HG03108 (cell line): ENCODE data around the gene HACE1.
"Not testable (repeated sequence)": the region's sequence is repeated elsewhere in the genome, so short reads cannot be mapped to it uniquely, and the experiment has no call there.

ENCODE experiments used
- ATAC-seq: cut with Tn5 transposase; IDR thresholded peaks from one replicate; pipeline ENCODE4 v1.9.1; 2021; ENCODE audit warnings: moderate library complexity; ENCODE audit not compliant: unreplicated experiment

HACE1 gene

GRCh38 chr6:104750449-104750848 is 109.3 kb downstream of the HACE1 start:
- no peak for ATAC-seq

GRCh38 chr6:104739124-104739523 is 120.6 kb downstream of the HACE1 start:
- ATAC-seq = not testable (repeated sequence)

DNA sequence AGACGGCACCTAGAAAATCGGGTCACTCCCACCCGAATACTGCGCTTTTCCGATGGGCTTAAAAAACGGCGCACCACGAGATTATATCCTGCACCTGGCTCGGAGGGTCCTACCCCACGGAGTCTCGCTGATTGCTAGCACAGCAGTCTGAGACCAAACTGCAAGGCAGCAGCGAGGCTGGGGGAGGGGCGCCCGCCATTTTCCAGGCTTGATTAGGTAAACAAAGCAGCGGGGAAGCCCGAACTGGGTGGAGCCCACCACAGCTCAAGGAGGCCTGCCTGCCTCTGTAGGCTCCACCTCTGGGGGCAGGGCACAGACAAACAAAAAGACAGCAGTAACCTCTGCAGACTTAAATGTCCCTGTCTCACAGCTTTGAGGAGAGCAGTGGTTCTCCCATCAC is 122.2 kb downstream of the HACE1 start:
- ATAC-seq = not testable (repeated sequence)

DNA sequence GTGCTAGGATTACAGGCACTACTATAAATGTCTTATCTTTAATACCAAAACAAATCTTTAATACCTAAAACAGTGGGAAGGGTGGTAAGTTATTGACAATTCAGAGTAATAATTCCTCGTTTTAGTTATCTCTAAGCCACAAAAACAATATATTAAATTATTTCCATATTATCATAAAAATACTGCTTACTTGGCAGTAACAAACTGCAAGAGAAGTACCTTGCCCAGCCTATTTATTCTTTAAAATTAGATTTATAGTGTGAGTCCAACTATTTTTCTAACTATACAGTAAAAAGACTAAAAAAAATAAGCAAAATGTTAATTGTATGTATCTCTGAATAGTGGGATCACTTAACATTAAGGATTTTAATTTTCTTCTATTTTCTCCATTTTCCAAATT is 123.2 kb downstream of the HACE1 start:
- no peak for ATAC-seq

GRCh38 chr6:104730450-104730849 is 129.3 kb downstream of the HACE1 start:
- no peak for ATAC-seq

GRCh38 chr6:104729433-104729832 is 130.3 kb downstream of the HACE1 start:
- ATAC-seq = no peak

GRCh38 chr6:104728448-104728847 is 131.3 kb downstream of the HACE1 start:
- no peak for ATAC-seq

GRCh38 chr6:104718672-104719071 is 141.0 kb downstream of the HACE1 start:
- no peak for ATAC-seq

- no peak for ATAC-seq
Measured at GRCh38 chr6:104716858-104717257, 142.9 kb downstream of the HACE1 start.

- no peak for ATAC-seq
Measured at GRCh38 chr6:104714796-104715195, 144.9 kb downstream of the HACE1 start.

GRCh38 chr6:104713982-104714381 is 145.7 kb downstream of the HACE1 start:
- ATAC-seq = no peak

DNA sequence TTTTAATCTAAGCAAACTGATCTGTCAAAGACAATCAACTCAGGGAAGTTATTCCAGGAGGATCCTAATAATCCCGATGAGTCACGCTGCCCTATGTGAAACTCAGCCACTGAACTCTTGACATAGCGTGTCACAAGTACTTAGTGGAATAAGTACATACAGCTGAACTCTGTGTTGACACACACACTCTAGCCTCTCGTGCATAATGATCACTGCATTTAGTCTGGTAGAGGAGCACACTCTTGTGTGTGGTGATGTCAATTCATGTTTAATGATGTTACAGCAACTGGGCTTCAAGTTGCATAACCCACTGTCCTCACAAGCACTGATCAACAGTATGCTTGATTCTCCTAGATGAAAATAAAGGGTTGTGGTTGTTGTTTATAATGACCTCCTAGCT is 148.3 kb downstream of the HACE1 start:
- ATAC-seq = no peak

GRCh38 chr6:104710543-104711335 is 149.0 kb downstream of the HACE1 start:
- no peak for ATAC-seq

- no peak for ATAC-seq
Measured at GRCh38 chr6:104705916-104706442, 153.7 kb downstream of the HACE1 start.

- no peak for ATAC-seq
Measured at GRCh38 chr6:104705095-104705707, 154.5 kb downstream of the HACE1 start.

DNA sequence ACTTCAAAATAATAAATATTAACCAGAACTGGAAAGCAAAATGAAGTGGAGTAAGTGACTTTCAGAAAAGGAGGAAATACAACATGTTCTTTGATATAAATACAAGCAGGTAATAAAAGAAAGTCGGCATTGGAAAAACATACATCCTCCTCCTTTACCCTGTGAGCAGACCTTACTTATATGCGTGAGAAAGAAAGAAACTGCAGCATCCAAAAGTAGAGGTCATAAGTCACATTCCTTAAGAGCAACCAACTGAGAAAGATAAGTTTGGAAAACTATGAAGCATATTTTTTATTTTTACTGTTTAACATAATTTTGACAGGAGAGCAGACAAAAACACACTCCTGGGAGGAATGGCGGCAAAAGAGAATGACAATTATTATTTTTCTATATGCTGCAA is 155.5 kb downstream of the HACE1 start:
- ATAC-seq = no peak

GRCh38 chr6:104702126-104702841 is 157.4 kb downstream of the HACE1 start:
- ATAC-seq = no peak

DNA sequence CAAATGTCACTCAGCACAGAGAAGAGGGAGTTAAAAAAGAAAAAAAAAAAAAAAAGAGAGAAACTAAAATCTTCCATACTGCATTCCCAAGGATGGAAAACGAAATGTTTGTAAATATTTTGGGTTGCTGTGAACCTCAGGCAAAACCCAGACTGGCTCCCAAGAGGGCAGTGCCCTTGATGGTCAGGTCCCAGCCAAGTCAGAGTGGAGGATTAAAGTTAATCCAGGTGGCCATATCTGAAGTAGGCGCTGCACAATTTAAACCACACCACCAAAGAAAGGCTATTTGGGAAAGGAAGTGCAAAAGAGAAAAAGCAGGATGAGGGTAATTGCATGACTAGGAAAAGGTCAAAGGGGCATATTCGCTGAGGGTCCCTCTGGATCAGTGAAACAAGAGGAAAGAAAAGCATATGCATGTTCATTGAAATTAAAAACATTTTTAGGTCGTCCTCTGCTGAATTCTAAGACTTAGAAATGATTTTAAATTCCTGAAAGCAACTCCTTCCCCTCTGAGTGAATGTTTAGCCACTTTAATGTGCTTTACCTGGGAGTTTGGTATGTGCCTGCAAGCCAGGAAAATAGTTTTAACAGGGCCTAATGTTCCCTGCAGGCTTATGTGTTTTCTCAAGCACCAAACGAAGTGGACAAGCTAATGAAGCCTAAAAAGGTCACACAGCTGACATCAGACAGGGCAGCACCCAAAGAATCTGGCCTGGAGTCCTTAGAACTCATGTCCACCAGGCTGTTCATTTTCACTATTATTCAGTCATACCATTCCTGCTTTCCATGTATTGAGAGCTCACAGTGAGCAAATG is 159.1 kb downstream of the HACE1 start:
- no peak for ATAC-seq

DNA sequence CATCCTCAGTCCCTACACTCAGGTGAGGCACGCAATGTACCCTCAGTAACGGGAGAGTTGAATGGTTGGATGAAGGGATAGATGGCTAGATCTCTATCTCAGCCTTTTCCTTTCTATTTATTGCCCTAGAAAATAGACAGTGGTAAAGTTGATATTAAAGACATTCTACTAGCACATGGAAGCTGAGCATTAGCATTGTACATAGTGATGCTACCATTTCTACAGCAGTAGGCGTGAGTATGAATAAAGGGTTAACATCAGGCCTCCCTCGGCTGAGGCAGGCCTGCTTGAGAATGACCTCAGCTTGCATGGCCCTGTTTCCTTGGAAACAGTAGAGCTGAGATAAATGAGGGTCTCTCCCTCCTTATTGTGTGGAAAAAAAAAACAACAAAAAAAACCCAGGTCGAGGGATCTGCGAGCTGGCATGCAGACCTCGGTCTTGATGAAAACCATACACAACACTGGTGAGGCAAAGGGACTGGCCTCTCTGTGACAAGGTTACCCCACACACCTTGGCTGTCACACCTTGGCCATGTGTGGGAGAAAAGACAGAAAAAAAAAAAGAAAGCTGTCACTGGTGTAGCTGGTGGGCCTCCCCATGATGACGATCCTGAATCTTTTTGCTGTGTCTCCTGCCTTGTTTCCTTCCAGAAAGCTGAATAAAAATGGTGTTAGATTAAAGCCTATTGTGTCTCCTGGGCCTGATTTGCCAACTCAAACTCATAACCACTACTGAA is 160.0 kb downstream of the HACE1 start:
- no peak for ATAC-seq

GRCh38 chr6:104698979-104699378 is 160.7 kb downstream of the HACE1 start:
- ATAC-seq = no peak
